Pancreas (tissue), 10 donors: ENCODE results near the gene NAA35. TPM values are rescaled to one million over a fixed set of nuclear protein-coding genes. Genes with fewer than 3 reads are reported as not detected.

Source experiments
- ATAC-seq, 4 donors: fragments of 200-7000 bp; cut with Tn5 transposase; one replicate each; pipeline versions ENCODE4 v1.8.0 to v1.9.1; 2020; ENCODE audit warnings: mild to moderate bottlenecking in 4 of 4, moderate library complexity in 4 of 4
- DNase-seq, 6 donors: peaks; one replicate each; pipeline ENCODE4 v3.0.0-alpha.2; 2020
- FAIRE-seq: peaks from 2 replicates; lab custom pipeline; 2012; peaks lifted over from hg19 to GRCh38; lab: Jason Lieb, UNC
- H3K27ac ChIP-seq, 4 donors: fragments of 200-600 bp; sonication (generic); 1 replicate in 3 of 4; 2 replicates in 1 of 4; pipeline versions ENCODE4 v1.5.0 to v1.8.0; 2020
- H3K27me3 ChIP-seq, 4 donors: fragments of 200-600 bp; one replicate each; pipeline ENCODE4 v1.8.0; 2021
- H3K36me3 ChIP-seq, 3 donors: fragments of 200-600 bp; sonication (generic) in 1 of 3; one replicate each; pipeline versions ENCODE4 v1.5.0 to v1.8.0; 2020 to 2021
- H3K4me1 ChIP-seq, 3 donors: fragments of 200-600 bp; one replicate each; pipeline ENCODE4 v1.8.0; 2021
- H3K4me3 ChIP-seq, 4 donors: fragments of 200-600 bp; sonication (generic) in 2 of 4; one replicate each; pipeline versions ENCODE4 v1.5.0 to v1.8.0; 2020 to 2021
- H3K9me3 ChIP-seq, 4 donors: fragments of 200-600 bp; one replicate each; pipeline ENCODE4 v1.8.0; 2021
- WGBS, 2 donors: extraction: QIAGEN DNeasy Blood & Tissue Kit; methylation state at CpG; one replicate each; pipeline ENCODE4 v1.1.7; 2013; 5-methylcytosine and 5-hydroxymethylcytosine counted together
- intact Hi-C, 3 donors: fragments of 100-400 bp; cut with DNase I; formaldehyde crosslinking; loops; one replicate each; pipeline versions ENCODE4 v1.11.1 to v1.14.2; 2022
- polyA plus RNA-seq, 2 donors: library from polyadenylated mRNA; stranded (reverse); fragments of 200-250 nt; gene quantifications; one replicate each; pipeline ENCODE4 v1.2.3, GENCODE V29; 2013
- total RNA-seq, 6 donors: library from RNA; stranded (reverse); fragmentation: NEBNext Ultra II Directional in 4 of 6; extraction: Animal tissue kit (Norgen Biotek cat#: 25700) in 4 of 6; gene quantifications; one replicate each; pipeline versions ENCODE4 v1.2.1 to v1.2.4, GENCODE V29; 2021 to 2023
- TF ChIP-seq, protein P1 (sequence below), 4 donors: fragments of 200-600 bp; sonication (generic) in 3 of 4; IDR thresholded peaks; one replicate each; pipeline versions ENCODE4 v1.5.0 to v1.8.0; 2021; ENCODE audit warnings: antibody characterized with exemption in 4 of 4
- donor health status: healthy with polysubstance abuse.
- donor health status: DM: no; HTN: no; CAD: no; lungs with moderate emphysema.
- donor health status: DM: no; HTN: no; CAD: no.
- donor health status: control.
- donor health status: control.
- donor health status: Bipolar disorder and iron deficiency.
- donor health status: DM: yes; HTN: yes; CAD: no.
- donor health status: DM: no; HTN: no; CAD: no.
- donor health status: DM: no; HTN: no; CAD: no.
- donor health status: DM: yes; HTN: yes; CAD: no.

NAA35 gene
- total and polyA plus RNA-seq, 8 donors, result 4.1 to 13.8 (median 11.0) TPM

DNA sequence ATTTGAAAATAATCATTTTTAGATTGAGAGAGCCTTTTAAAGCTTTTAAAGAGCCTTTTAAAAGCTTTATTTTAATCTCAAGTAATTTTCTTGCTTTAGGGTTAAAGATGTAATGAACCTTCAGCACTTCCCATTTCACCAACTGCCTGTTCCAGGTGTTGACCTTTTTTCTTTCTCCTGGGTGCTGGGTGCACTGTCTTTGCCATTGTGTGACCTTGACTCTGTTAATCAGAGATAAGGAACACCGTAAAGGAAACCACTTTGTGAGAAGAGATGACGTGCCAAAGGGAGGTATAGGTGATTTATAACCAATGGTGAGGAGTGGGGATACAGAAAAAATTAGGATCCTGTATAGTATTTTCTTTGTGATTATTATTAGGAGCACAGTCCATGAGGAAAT, 68.2 kb downstream of the NAA35 start:
- Histone ChIP-seq H3K9me3 (no peaks in the 10 kb centered on the region), H3K27me3 (no peaks in the 10 kb centered on the region), H3K36me3 (peaks cover 0 to 9% (median 0%) of the 10 kb centered on the region in 3 donors), H3K4me1 (peaks cover 0 to 7% (median 4%) of the 10 kb centered on the region in 3 donors), H3K27ac (no peak overlapping the region), H3K4me3 (no peak overlapping the region)
- TF ChIP-seq, protein P1, sequence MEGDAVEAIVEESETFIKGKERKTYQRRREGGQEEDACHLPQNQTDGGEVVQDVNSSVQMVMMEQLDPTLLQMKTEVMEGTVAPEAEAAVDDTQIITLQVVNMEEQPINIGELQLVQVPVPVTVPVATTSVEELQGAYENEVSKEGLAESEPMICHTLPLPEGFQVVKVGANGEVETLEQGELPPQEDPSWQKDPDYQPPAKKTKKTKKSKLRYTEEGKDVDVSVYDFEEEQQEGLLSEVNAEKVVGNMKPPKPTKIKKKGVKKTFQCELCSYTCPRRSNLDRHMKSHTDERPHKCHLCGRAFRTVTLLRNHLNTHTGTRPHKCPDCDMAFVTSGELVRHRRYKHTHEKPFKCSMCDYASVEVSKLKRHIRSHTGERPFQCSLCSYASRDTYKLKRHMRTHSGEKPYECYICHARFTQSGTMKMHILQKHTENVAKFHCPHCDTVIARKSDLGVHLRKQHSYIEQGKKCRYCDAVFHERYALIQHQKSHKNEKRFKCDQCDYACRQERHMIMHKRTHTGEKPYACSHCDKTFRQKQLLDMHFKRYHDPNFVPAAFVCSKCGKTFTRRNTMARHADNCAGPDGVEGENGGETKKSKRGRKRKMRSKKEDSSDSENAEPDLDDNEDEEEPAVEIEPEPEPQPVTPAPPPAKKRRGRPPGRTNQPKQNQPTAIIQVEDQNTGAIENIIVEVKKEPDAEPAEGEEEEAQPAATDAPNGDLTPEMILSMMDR (IDR thresholded peaks at IDR 0.05), result no peak
- WGBS, 2 donors, result 10 to 18% methylated on average over 2 of the region's 2 CpGs
- no peak for FAIRE-seq
- ATAC-seq, result peak in 2 of 4 donors; percentile 57 to 59
- intact Hi-C loops, result no loop called here
- no peak for DNase-seq

- Histone ChIP-seq H3K4me1 (no peaks in the 10 kb centered on the region), H3K27me3 (no peaks in the 10 kb centered on the region), H3K9me3 (no peaks in the 10 kb centered on the region), H3K27ac (no peak overlapping the region), H3K4me3 (no peak overlapping the region), H3K36me3 (peaks cover 0 to 33% (median 6%) of the 10 kb centered on the region in 3 donors)
- ATAC-seq (no peak), FAIRE-seq (no peak), DNase-seq (no peak)
- WGBS, 2 donors, result 100% methylated on average over 1 of the region's 1 CpG
- TF ChIP-seq, protein P1 (IDR thresholded peaks at IDR 0.05), result no peak
- intact Hi-C loops, result no loop called here
These were observed 79.8 kb downstream of the NAA35 start for GRCh38 chr9:86020731-86021130.

DNA sequence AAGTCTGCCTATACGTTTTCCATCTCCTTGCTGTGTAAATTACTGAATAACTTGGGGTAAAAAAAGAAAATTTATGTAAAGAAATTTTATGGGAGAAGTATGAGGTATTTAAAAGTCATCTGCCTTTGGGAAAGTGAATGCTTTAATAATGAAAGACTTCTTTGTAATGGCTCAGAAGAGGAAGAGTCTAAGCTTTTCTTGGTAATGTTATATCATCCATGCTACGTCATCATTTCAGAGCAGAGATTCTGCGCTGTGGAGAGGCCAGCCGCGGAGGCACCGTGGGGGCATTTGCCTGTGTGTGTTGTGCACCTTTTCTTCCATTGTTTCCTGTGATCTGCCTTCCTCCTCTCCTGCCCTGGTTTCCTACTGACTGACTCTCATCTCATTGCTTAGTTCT, 80.2 kb downstream of the NAA35 start:
- Histone ChIP-seq H3K9me3 (no peaks in the 10 kb centered on the region), H3K4me3 (no peak overlapping the region), H3K27ac (no peak overlapping the region), H3K4me1 (no peaks in the 10 kb centered on the region), H3K27me3 (no peaks in the 10 kb centered on the region), H3K36me3 (peaks cover 0 to 38% (median 6%) of the 10 kb centered on the region in 3 donors)
- TF ChIP-seq, protein P1 (IDR thresholded peaks at IDR 0.05), result no peak
- ATAC-seq (no peak), FAIRE-seq (no peak), DNase-seq (no peak)
- 89 to 93% methylated on average over 6 of the region's 6 CpGs for WGBS, 2 donors
- intact Hi-C loops, result no loop called here

DNA sequence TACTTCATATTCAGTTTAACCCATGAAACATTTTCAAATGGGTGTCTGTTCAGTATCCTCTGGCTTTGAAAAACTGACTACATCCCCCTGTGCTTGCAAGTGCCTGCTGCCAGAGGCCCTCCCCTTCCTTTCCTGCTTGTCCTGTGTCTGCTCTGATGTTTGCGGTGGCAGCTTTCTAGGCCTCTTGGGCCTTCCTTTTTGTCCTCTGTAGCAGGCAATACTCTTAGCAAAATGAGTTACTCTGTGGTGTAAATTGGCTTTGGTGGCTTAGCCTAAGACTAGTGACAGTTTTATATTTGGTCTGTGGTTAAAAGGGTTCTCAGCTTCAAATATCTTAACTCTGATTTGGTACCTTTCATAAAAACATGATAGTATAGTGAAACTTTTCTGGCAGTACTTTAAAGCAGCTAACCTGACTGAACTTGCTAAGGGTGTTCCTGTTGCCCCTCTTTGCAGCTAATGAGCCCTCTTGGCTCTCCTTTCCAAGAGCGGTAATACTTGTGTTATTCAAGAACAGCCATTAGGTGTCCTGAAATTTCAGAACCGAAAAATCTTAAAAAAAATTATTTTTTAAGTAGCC, 81.8 kb downstream of the NAA35 start:
- FAIRE-seq (no peak), DNase-seq (no peak), ATAC-seq (no peak)
- peaks cover 0 to 27% (median 6%) of the 10 kb centered on the region in 3 donors for H3K36me3 ChIP-seq
- TF ChIP-seq, protein P1 (IDR thresholded peaks at IDR 0.05), result no peak
- H3K27ac ChIP-seq, result no peak overlapping the region
- no peaks in the 10 kb centered on the region for H3K9me3 ChIP-seq
- WGBS, 2 donors, result 82 to 86% methylated on average over 3 of the region's 3 CpGs
- H3K4me1 ChIP-seq, result no peaks in the 10 kb centered on the region
- intact Hi-C loops, result no loop called here
- no peak overlapping the region for H3K4me3 ChIP-seq
- no peaks in the 10 kb centered on the region for H3K27me3 ChIP-seq

GRCh38 chr9:86027767-86028166, 86.8 kb downstream of the NAA35 start:
- no peak for DNase-seq
- Histone ChIP-seq H3K4me1 (no peaks in the 10 kb centered on the region), H3K27ac (no peak overlapping the region), H3K36me3 (peaks cover 0 to 20% (median 0%) of the 10 kb centered on the region in 3 donors), H3K4me3 (no peak overlapping the region), H3K9me3 (no peaks in the 10 kb centered on the region), H3K27me3 (no peaks in the 10 kb centered on the region)
- WGBS, 2 donors, result 94 to 97% methylated on average over 4 of the region's 4 CpGs
- TF ChIP-seq, protein P1 (IDR thresholded peaks at IDR 0.05), result no peak
- ATAC-seq, result no peak
- intact Hi-C loops, result no loop called here
- FAIRE-seq, result no peak
